22Rv1 (cell line): ENCODE results near the gene KREMEN1.

Source experiments
- CTCF ChIP-seq: fragments of 450-650 bp; IDR thresholded peaks from 2 replicates; pipeline ENCODE4 v1.5.1; 2017; ENCODE audit warnings: mild to moderate bottlenecking
- ZFX ChIP-seq: fragments of 450-650 bp; IDR thresholded peaks from 2 replicates; pipeline ENCODE4 v1.6.1; 2017; ENCODE audit warnings: antibody characterized with exemption, borderline replicate concordance

- TF ChIP-seq CTCF = no peak
- TF ChIP-seq ZFX = no peak
These were observed 41.4 kb upstream of the KREMEN1 start for GRCh38 chr22:29031227-29032011.
